HL-60 (cell line): ENCODE measurements around the gene PLEKHG5.

Experiments
- DNase-seq, 2 experiments: peaks; one replicate each; pipeline ENCODE4 v3.0.0-alpha.2; 2010 to 2020; ENCODE audit warnings: low read depth in 1 of 2, low spot score in 1 of 2
- H3K27ac ChIP-seq: fragments of 250-450 bp; sonication (Bioruptor Pico); replicated peaks from 2 replicates; pipeline ENCODE4 v1.5.1; 2020; ENCODE audit warnings: mild to moderate bottlenecking, moderate library complexity
- H3K27me3 ChIP-seq: fragments of 250-450 bp; sonication (Bioruptor Pico); 2 replicates; pipeline ENCODE4 v1.5.1; 2021; ENCODE audit warnings: mild to moderate bottlenecking, moderate library complexity; ENCODE audit not compliant: insufficient read depth, poor library complexity, severe bottlenecking
- H3K4me3 ChIP-seq: replicated peaks from 2 replicates; pipeline ENCODE4 v1.5.1; 2011; ENCODE audit warnings: mild to moderate bottlenecking, control low read depth, low read length; ENCODE audit not compliant: insufficient read depth
- CTCF ChIP-seq: IDR thresholded peaks from one replicate; pipeline ENCODE4 v1.5.1; 2011; ENCODE audit warnings: low read length, control low read depth, inconsistent platforms; ENCODE audit not compliant: insufficient read depth
- GABPA ChIP-seq: IDR thresholded peaks from 2 replicates; pipeline ENCODE4 v1.6.1; 2012; ENCODE audit warnings: low read depth
- POLR2AphosphoS5 ChIP-seq: IDR thresholded peaks from 2 replicates; pipeline ENCODE4 v1.6.1; 2012; ENCODE audit warnings: low read depth
- REST ChIP-seq: IDR thresholded peaks from 2 replicates; pipeline ENCODE4 v1.6.1; 2012; ENCODE audit warnings: low read depth; ENCODE audit not compliant: insufficient replicate concordance
- SPI1 ChIP-seq: IDR thresholded peaks from 2 replicates; pipeline ENCODE4 v1.6.1; 2012; ENCODE audit warnings: low read depth, mild to moderate bottlenecking, borderline replicate concordance

Gene PLEKHG5

GRCh38 chr1:6462412-6463119, 28.9 kb downstream of the PLEKHG5 start:
- DNase-seq = no peak
- Histone ChIP-seq H3K4me3 (no peak overlapping the region), H3K27me3 (peaks cover 50% of the 10 kb centered on the region), H3K27ac (no peak overlapping the region)
- TF ChIP-seq REST (no peak), POLR2AphosphoS5 (no peak), GABPA (no peak), CTCF (no peak), SPI1 (no peak)

GRCh38 chr1:6461538-6462411, 29.7 kb downstream of the PLEKHG5 start:
- Histone ChIP-seq H3K4me3 (no peak overlapping the region), H3K27ac (no peak overlapping the region), H3K27me3 (peaks cover 48% of the 10 kb centered on the region)
- TF ChIP-seq CTCF (no peak), POLR2AphosphoS5 (no peak), REST (no peak), GABPA (no peak), SPI1 (no peak)
- DNase-seq = no peak

- Histone ChIP-seq H3K27ac (no peak overlapping the region), H3K27me3 (peaks cover 43% of the 10 kb centered on the region), H3K4me3 (no peak overlapping the region)
- TF ChIP-seq POLR2AphosphoS5 = no peak
- TF ChIP-seq REST = no peak
- TF ChIP-seq GABPA = no peak
- TF ChIP-seq CTCF = no peak
- no peak for TF ChIP-seq SPI1
- DNase-seq = no peak
Measured at GRCh38 chr1:6461051-6461530, 30.4 kb downstream of the PLEKHG5 start.
